SK-N-MC (cell line): ENCODE data around the gene NEK8.
"Not testable (repeated sequence)": the region's sequence is repeated elsewhere in the genome, so short reads cannot be mapped to it uniquely, and the experiment has no call there.

Experiments
- DNase-seq: peaks from one replicate; pipeline ENCODE4 v3.0.0-alpha.2; 2011; ENCODE audit warnings: low read depth, low spot score
- H3K27ac ChIP-seq: fragments of 200-600 bp; sonication (generic); 2 replicates; pipeline ENCODE4 v1.5.1; 2016; ENCODE audit warnings: mixed run types
- H3K36me3 ChIP-seq: fragments of 200-600 bp; sonication (generic); 2 replicates; pipeline ENCODE4 v1.6.1; 2017; ENCODE audit warnings: antibody characterized with exemption, low read length, mixed read lengths; ENCODE audit not compliant: insufficient read depth
- H3K4me3 ChIP-seq: fragments of 200-600 bp; sonication (generic); 2 replicates; pipeline ENCODE4 v1.5.1; 2016
- H3K9ac ChIP-seq: fragments of 200-600 bp; sonication (generic); 2 replicates; pipeline ENCODE4 v1.8.0; 2017; ENCODE audit warnings: mixed run types, mixed read lengths; ENCODE audit not compliant: insufficient read length
- H3K9me3 ChIP-seq: fragments of 200-600 bp; sonication (generic); 2 replicates; pipeline ENCODE4 v1.6.1; 2017; ENCODE audit warnings: low read depth, mild to moderate bottlenecking, antibody characterized with exemption, low read length, moderate library complexity, mixed read lengths
- EZH2 ChIP-seq: fragments of 200-600 bp; sonication (generic); IDR thresholded peaks from one replicate; pipeline ENCODE4 v1.6.1; 2017; ENCODE audit warnings: antibody characterized with exemption
- FOXP2 ChIP-seq: optimal IDR thresholded peaks from 2 replicates; pipeline ENCODE3; 2011; ENCODE audit warnings: mild to moderate bottlenecking, moderate library complexity; ENCODE audit not compliant: insufficient read depth; ENCODE audit errors: extremely low read length, control extremely low read depth
- POLR2AphosphoS5 ChIP-seq: IDR thresholded peaks from 2 replicates; pipeline ENCODE4 v1.6.1; 2012; ENCODE audit warnings: mild to moderate bottlenecking, low read depth, low read length, borderline replicate concordance

NEK8 gene

GRCh38 chr17:28723159-28723835 is 5.3 kb upstream of the NEK8 start:
- H3K27ac ChIP-seq = peak overlapping the region; percentile 89
- H3K9ac ChIP-seq = no peak overlapping the region
- DNase-seq = no peak

GRCh38 chr17:28723836-28724499 is 4.6 kb upstream of the NEK8 start:
- DNase-seq, H3K4me3 ChIP-seq, H3K9ac ChIP-seq, H3K9me3 ChIP-seq: not testable (repeated sequence)
- Histone ChIP-seq H3K27ac (peak overlapping the region; percentile 85; the same call in 1 of the 2 replicates), H3K36me3 (peaks cover 51% of the 10 kb centered on the region)

More at GRCh38 chr17:28723159-28723835, 5.3 kb upstream of the NEK8 start:
- no peaks in the 10 kb centered on the region for H3K9me3 ChIP-seq
- peaks cover 51% of the 10 kb centered on the region for H3K36me3 ChIP-seq
- H3K4me3 ChIP-seq = no peak overlapping the region
- TF ChIP-seq FOXP2 = no peak
- TF ChIP-seq POLR2AphosphoS5 = no peak
- TF ChIP-seq EZH2 = no peak

GRCh38 chr17:28724500-28725165 is 4.0 kb upstream of the NEK8 start:
- Histone ChIP-seq H3K36me3 (peaks cover 51% of the 10 kb centered on the region), H3K9me3 (no peaks in the 10 kb centered on the region), H3K27ac (peak overlapping the region; percentile 85), H3K9ac (no peak overlapping the region), H3K4me3 (peak overlapping the region; percentile 96)
- no peak for DNase-seq
- TF ChIP-seq EZH2 = no peak
- no peak for TF ChIP-seq FOXP2
- no peak; the same call in 1 of the 2 replicates for TF ChIP-seq POLR2AphosphoS5

- H3K27ac ChIP-seq = peak overlapping the region; percentile 85
- H3K4me3 ChIP-seq = peak overlapping the region; percentile 96
- H3K36me3 ChIP-seq = peaks cover 50% of the 10 kb centered on the region
- no peaks in the 10 kb centered on the region for H3K9me3 ChIP-seq
- peak; percentile 73 for TF ChIP-seq POLR2AphosphoS5
- TF ChIP-seq FOXP2 = no peak
- H3K9ac ChIP-seq = peak overlapping the region; percentile 81
- DNase-seq = no peak
Observed at GRCh38 chr17:28725166-28725659, 3.4 kb upstream of the NEK8 start.

GRCh38 chr17:28725660-28726225 is 2.8 kb upstream of the NEK8 start:
- H3K36me3 ChIP-seq = peaks cover 45% of the 10 kb centered on the region
- peak overlapping the region; percentile 96 for H3K4me3 ChIP-seq
- DNase-seq = no peak
- H3K27ac ChIP-seq = peak overlapping the region; percentile 85
- H3K9ac ChIP-seq = peak overlapping the region; percentile 81
- no peaks in the 10 kb centered on the region for H3K9me3 ChIP-seq
- peak; percentile 4; the same call in 1 of the 2 replicates for TF ChIP-seq POLR2AphosphoS5
- TF ChIP-seq FOXP2 = no peak
- TF ChIP-seq EZH2 = no peak

GRCh38 chr17:28726226-28726626 is 2.4 kb upstream of the NEK8 start, which contains the start of gene TLCD1:
TSS of gene TLCD1 (minus strand) at chr17:28726233. CDS start at chr17:28726097, 136 bp downstream.
- TF ChIP-seq EZH2 (no peak), POLR2AphosphoS5 (no peak), FOXP2 (no peak)
- H3K9ac ChIP-seq = peak within 1 kb of the TSS; percentile 81
- peak within 1 kb of the TSS; percentile 96 for H3K4me3 ChIP-seq
- no peak for DNase-seq
- H3K9me3 ChIP-seq = no peaks in the 10 kb centered on the region
- H3K27ac ChIP-seq = peak within 1 kb of the TSS; percentile 85
- H3K36me3 ChIP-seq = peaks cover 40% of the 10 kb centered on the region

GRCh38 chr17:28726627-28727491 is 1.7 kb upstream of the NEK8 start:
- Histone ChIP-seq H3K27ac (no peak overlapping the region), H3K36me3 (peaks cover 34% of the 10 kb centered on the region), H3K9ac (peak overlapping the region; percentile 62), H3K4me3 (peak overlapping the region; percentile 96), H3K9me3 (no peaks in the 10 kb centered on the region)
- TF ChIP-seq POLR2AphosphoS5 (peak; percentile 16; the same call in 1 of the 2 replicates), EZH2 (no peak)
- no peak for DNase-seq
